ENCODE measurements around the gene NNMT. TPM values are rescaled to one million over a fixed set of nuclear protein-coding genes. Genes with fewer than 3 reads are reported as not detected.
"Not testable (repeated sequence)": the region's sequence is repeated elsewhere in the genome, so short reads cannot be mapped to it uniquely, and the experiment has no call there.

NNMT gene
- total RNA-seq, 2 experiments from 2014 or later, result not detected

DNA sequence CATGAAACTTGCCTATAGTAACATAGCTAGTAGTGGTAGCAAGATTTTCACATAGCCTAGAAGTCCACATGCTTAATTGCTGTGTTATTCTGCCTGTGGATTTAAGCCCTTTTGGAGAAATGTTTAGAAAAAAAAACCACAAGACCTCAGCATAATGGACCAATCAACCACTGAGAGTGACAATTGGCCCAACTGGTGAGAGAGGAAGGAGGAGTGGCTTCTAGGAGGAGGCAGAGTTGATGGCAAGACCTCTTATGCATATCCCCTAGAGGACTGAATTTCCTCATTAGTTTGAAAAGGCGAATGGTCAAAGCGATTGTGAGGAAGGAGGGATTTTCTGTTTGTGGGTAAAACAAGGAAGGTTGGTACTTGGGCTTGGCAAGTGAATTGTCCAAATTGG lies 30.6 kb downstream of the NNMT start:
- Mint-ChIP-seq H3K4me3 (no peak overlapping the region), H3K9me3 (peaks cover 6% of the 10 kb centered on the region), H3K27me3 (peaks cover 7% of the 10 kb centered on the region), H3K36me3 (peaks cover 4% of the 10 kb centered on the region), H3K27ac (no peak overlapping the region), H3K4me1 (no peaks in the 10 kb centered on the region)
- DNase-seq, result no peak

DNA sequence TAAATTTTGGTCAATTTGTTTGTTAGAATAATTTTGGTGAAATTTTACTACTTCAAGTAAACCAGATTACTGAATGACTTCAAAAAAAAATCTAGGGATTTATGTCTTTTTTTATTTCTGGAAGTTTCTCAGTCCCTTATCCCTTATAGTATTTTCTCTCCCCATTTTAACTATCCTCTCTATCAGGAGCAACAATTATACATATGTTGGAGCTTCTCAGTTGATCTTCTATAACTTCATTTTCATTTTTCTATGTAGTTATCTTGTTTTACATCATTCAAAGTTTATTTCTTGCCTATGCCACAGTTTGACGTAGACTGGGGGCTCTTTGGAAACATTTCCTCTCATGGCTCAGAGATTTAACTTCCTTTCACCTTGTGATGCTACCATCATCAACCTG lies 34.2 kb downstream of the NNMT start:
- Mint-ChIP-seq H3K27ac (no peak overlapping the region), H3K4me1 (no peaks in the 10 kb centered on the region), H3K36me3 (peaks cover 4% of the 10 kb centered on the region), H3K9me3 (peaks cover 8% of the 10 kb centered on the region), H3K4me3 (no peak overlapping the region), H3K27me3 (peaks cover 11% of the 10 kb centered on the region)
- no peak for DNase-seq

DNA sequence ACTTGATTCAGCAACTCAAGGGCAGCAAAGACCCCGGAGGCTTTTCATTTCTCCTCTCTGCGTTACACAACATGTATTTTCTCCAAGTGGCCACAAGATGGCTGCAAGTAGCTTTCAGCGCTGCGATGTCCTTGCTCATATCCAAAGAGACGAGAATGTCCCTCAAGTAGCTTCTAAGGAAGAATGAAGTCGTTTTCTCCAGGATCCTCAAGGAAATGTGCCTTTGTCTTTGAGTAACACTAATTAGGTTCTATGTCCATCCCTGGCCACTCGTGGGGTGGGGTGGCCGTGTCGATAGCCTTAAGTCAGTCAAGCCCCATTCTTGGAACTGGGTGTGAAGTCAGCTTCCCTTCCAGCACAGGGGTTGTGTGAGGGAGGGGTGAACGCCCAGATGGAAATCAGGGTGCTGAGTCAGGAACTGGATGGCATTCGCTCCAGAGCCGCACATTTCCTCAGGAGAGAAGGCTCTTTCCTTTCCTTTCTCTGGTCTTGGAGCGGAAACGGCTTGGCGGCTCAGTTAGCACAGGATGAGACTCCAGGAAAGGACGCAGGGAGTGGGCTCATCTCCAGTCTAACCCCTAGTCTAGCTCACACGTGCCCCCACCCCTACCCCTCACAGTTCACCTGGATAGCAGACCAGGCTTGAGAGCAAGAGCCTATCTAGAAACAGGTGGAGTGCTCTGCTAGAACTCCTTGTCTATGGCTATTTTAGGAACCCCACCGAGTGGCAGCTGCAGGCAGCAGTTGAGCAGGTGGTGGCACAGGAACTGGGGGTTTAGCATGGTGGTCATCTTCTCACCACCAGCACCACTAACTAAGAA lies 44.3 kb downstream of the NNMT start:
- peak; percentile 8 for DNase-seq
- Mint-ChIP-seq H3K4me1 (peaks cover 10% of the 10 kb centered on the region), H3K27ac (no peak overlapping the region), H3K27me3 (peaks cover 9% of the 10 kb centered on the region), H3K9me3 (no peaks in the 10 kb centered on the region), H3K4me3 (peak overlapping the region; percentile 30), H3K36me3 (no peaks in the 10 kb centered on the region)

DNA sequence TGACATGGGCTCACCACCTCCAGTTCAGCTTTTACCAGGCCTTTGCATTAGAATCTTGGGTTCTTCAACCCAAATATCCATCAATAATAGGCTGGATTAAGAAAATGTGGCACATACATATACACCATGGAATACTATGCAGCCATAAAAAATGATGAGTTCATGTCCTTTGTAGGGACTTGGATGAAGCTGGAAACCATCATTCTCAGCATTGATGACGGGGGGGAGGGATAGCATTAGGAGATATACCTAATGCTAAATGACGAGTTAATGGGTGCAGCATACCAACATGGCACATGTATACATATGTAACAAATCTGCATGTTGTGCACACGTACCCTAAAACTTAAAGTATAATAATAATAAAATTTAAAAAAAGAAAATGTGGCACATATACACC lies 45.5 kb downstream of the NNMT start:
- H3K4me3 Mint-ChIP-seq, result not testable (repeated sequence)

DNA sequence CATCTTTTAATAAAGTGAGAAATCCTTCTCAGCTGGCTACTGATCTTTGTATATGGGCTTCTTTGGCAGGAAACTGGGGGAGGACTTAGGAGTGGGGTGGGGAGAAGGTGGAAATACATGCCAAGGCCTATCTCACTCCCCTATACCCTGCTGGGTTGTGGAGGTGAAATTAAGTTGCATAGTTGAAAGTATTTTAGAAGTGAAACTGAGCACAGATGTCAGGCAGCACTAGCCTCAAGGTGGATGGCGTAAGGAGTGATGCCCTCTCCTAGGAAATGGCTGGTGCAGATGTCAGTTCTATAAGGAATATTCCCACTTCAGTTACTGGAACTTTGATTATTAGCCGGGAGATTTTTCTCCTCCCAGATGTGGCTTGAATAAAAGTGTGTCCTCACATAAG lies 46.3 kb downstream of the NNMT start:
- Mint-ChIP-seq H3K36me3 (no peaks in the 10 kb centered on the region), H3K27ac (no peak overlapping the region), H3K27me3 (peaks cover 9% of the 10 kb centered on the region), H3K4me3 (no peak overlapping the region), H3K4me1 (peaks cover 10% of the 10 kb centered on the region), H3K9me3 (no peaks in the 10 kb centered on the region)
- no peak for DNase-seq

More for the DNA sequence above, 45.5 kb downstream of the NNMT start:
- H3K36me3 Mint-ChIP-seq, H3K9me3 Mint-ChIP-seq, H3K27me3 Mint-ChIP-seq, H3K27ac Mint-ChIP-seq, DNase-seq: not testable (repeated sequence)
- H3K4me1 Mint-ChIP-seq, result peaks cover 10% of the 10 kb centered on the region

DNA sequence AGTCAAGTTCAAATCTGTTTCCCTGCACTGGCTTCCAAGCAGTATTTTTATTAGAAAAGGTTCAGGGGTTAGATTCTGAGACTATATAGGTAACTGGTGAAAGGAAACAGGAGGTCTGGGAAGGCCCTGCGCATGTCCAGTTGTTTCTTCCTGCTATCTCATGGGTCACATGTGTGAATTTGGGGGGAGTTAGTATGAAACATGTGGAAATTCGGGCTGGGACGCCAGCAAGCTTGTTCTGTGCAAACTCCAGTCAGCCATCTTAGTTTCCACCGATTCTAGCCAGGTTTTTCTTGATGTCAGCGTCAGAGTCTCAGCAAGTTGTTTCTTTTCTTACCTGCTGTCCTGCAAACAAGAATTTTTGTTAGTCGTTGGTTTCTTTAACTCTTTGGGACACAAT lies 46.8 kb downstream of the NNMT start:
- H3K36me3 Mint-ChIP-seq, result no peaks in the 10 kb centered on the region

DNA sequence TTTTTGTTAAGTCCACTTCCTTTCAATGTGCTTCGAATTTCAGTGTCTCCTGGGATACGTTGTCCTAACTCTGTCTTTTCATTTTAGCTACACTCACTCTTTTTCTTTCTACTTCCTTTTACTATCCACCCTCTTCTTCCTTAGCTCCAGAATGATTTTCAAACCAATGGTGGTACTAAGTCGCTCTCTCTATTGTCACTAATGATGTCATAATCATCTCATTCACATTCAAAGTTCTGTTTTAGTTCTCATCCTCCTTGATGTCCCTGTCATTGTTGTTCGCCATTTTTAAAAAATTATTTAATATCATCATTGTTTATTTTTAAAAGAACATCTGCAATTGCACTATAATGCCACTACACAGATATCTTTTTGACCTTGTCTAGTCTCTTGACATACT lies 47.3 kb downstream of the NNMT start:
- peaks cover 15% of the 10 kb centered on the region for H3K4me1 Mint-ChIP-seq
- DNase-seq, result no peak
- no peak overlapping the region for H3K4me3 Mint-ChIP-seq
- H3K9me3 Mint-ChIP-seq, result no peaks in the 10 kb centered on the region
- peaks cover 9% of the 10 kb centered on the region for H3K27me3 Mint-ChIP-seq
- no peaks in the 10 kb centered on the region for H3K36me3 Mint-ChIP-seq
- no peak overlapping the region for H3K27ac Mint-ChIP-seq

More for the DNA sequence above, 46.8 kb downstream of the NNMT start:
- Mint-ChIP-seq H3K4me1 (peaks cover 13% of the 10 kb centered on the region), H3K9me3 (no peaks in the 10 kb centered on the region), H3K27me3 (peaks cover 9% of the 10 kb centered on the region), H3K27ac (no peak overlapping the region), H3K4me3 (no peak overlapping the region)
- no peak for DNase-seq

DNA sequence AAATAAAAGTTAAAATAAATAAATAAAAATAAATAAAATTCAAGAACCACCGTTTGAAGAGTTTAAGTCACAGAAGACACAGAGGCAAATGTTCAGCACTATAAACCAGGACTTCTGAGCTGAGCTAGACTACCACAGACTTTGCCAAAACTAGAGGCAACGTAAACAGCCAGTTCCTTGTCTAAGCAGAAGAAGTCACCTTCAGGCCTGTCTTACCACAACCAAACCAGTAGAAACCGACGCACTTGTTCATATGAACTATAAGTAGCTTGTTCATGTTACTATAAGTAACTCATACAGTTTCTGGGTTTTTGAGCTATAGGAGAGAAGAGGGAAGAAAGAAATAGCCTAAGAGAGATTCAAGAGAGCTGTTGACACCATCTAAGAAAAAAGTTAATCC lies 48.3 kb downstream of the NNMT start:
- H3K4me1 Mint-ChIP-seq, result peaks cover 15% of the 10 kb centered on the region
- H3K9me3 Mint-ChIP-seq, result no peaks in the 10 kb centered on the region
- H3K4me3 Mint-ChIP-seq, result no peak overlapping the region
- no peak for DNase-seq
- H3K27ac Mint-ChIP-seq, result no peak overlapping the region
- H3K27me3 Mint-ChIP-seq, result peaks cover 9% of the 10 kb centered on the region
- H3K36me3 Mint-ChIP-seq, result no peaks in the 10 kb centered on the region

DNA sequence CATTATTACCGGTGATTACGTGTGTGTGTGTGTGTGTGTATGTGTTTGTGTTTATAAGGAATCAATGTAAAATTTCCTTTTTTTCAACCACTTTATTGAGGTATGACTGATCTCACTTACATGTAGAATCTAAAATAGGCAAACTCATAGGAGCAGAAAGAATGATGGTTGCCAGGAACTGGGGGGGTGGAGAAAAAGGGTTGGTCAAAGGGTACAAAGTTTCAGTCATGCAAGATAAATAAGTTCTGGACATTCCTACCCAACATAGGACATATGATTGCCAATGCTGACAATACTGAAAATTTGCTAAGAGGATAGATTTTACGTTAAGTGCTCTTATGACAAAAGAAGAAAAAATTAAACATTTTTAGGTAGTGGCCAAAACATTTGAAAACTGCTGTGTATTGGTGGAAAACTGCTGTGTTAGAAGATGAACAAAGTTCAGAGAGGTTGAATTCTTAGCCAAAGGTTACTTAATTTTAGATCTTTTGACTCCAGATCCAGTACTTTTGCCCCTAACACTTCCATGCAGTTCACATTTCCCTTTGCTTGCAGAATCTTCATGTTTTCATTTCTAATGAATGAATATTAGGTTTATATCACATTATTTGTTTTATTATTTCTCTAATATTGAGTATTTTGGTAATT lies 49.5 kb downstream of the NNMT start:
- H3K4me3 Mint-ChIP-seq, result no peak overlapping the region
- H3K36me3 Mint-ChIP-seq, result no peaks in the 10 kb centered on the region
- no peaks in the 10 kb centered on the region for H3K9me3 Mint-ChIP-seq
- no peak for DNase-seq
- H3K27ac Mint-ChIP-seq, result no peak overlapping the region
- peaks cover 8% of the 10 kb centered on the region for H3K27me3 Mint-ChIP-seq
- H3K4me1 Mint-ChIP-seq, result peaks cover 9% of the 10 kb centered on the region

DNA sequence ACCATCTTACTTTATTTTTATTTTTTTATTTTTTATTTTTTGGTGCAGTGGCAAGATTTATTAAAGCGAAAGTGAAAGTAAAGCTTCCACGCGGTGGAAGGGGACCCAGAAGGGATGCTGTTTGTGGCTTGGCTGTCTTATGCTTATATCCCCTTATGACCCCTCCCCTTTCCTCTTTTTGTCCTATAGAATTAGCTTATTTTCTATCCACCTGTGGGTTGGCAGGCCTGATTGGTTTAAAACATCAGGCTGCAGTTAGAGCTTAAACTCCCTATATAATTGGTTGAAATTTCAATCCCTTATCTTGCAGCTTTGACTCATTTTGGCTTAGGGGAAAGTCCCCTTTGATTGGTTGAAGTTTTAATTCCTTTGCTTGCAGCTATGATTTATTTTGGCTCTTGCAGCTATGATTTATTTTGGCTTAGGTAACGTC lies 50.5 kb downstream of the NNMT start:
- H3K9me3 Mint-ChIP-seq, result no peaks in the 10 kb centered on the region
- no peak overlapping the region for H3K27ac Mint-ChIP-seq
- H3K36me3 Mint-ChIP-seq, result no peaks in the 10 kb centered on the region
- peaks cover 5% of the 10 kb centered on the region for H3K4me1 Mint-ChIP-seq
- no peaks in the 10 kb centered on the region for H3K27me3 Mint-ChIP-seq
- no peak for DNase-seq
- no peak overlapping the region for H3K4me3 Mint-ChIP-seq

DNA sequence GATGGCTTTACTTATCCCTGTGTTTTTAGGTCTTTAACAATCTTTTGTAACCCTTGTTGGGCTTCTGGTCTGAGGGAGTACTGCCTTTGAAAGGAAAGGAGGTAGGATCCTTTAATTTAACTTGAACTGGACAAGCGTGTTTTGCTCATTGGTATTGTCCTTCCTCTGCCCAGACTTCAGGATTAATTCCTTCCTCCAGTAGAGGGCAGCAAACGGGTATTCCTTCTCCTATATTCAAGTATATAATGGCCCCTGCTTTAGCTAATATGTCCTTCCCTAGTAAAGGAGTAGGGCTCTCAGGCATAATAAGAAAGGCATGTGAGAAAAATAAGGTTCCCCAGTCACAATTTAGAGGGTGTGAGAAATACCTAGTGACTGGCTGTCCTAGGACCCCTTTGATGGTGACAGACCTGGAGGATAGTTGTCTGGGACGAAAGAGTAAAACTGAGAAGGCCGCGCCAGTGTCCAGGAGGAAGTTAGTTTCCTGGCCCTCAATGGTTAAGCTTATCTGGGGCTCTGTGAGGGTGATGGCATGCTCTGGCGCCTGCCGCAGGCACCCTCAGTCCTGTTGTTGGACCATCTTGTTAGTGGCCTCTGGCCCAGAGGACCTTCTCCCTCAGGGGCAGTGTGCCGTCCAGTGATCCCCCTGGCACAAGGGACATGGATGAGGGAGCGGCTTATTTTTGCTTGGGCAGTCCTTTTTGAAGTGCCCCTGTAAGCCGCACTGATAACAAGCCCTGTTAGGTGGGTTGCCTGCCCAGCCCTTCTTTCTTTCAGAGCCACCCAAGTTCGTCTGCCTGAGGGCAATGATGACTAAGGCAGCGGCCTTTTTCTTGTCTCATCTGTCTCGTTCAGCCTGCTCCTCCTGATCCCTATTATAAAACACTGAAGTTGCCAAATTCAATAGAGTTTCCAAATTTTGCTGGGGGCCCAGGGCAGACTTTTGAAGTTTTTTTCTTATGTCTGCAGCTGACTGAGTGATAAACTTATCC lies 52.3 kb downstream of the NNMT start:
- H3K27me3 Mint-ChIP-seq, result no peaks in the 10 kb centered on the region
- no peak overlapping the region for H3K27ac Mint-ChIP-seq
- H3K4me3 Mint-ChIP-seq, result no peak overlapping the region
- H3K9me3 Mint-ChIP-seq, result no peaks in the 10 kb centered on the region
- H3K36me3 Mint-ChIP-seq, result no peaks in the 10 kb centered on the region
- DNase-seq, result peak; percentile 8
- H3K4me1 Mint-ChIP-seq, result peaks cover 5% of the 10 kb centered on the region

DNA sequence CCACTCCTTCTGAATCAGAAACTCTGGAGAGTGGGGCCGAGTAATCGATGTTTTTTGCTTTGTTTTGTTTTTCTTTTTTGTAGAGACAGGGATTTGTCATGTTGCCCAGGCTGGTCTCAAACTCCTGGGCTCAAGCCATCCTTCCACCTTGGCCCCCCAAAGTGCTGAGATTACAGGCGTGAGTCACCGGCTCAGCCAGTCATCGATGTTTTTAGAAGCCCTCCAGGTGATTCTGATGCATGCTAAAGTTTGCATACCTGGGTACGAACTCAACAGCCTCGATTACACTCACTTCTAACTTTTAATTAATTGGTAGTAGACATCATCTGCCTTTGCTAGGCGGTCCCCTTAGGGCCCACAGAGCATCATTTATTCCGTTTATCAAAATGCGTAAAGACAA lies 53.8 kb downstream of the NNMT start:
- H3K27me3 Mint-ChIP-seq, result peaks cover under 1% of the 10 kb centered on the region
- no peak overlapping the region for H3K27ac Mint-ChIP-seq

DNA sequence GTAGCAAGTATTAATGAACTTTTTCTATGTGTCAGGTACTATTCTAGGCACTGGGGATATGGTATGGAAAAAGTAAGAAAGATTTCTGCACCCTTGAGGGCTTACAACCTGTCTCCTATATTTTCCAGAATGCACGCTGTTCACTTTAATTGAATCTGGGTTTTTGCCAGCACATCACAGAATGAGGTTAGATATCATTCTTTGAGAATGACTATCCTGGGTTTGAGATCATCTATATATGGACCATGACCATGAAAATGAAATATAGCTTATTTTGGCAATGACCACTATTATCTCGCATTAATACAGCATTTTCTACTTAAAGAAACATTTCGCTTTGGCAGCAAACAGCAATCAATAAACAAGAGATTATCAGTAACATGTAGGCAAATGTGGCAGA lies 57.2 kb downstream of the NNMT start:
- H3K4me3 Mint-ChIP-seq, result no peak overlapping the region
- no peaks in the 10 kb centered on the region for H3K9me3 Mint-ChIP-seq
- peaks cover 11% of the 10 kb centered on the region for H3K27me3 Mint-ChIP-seq
- DNase-seq, result no peak
- no peaks in the 10 kb centered on the region for H3K4me1 Mint-ChIP-seq
- no peaks in the 10 kb centered on the region for H3K36me3 Mint-ChIP-seq
- no peak overlapping the region for H3K27ac Mint-ChIP-seq

More for the DNA sequence above, 53.8 kb downstream of the NNMT start:
- Mint-ChIP-seq H3K36me3 (no peaks in the 10 kb centered on the region), H3K4me1 (peaks cover 5% of the 10 kb centered on the region), H3K4me3 (no peak overlapping the region), H3K9me3 (no peaks in the 10 kb centered on the region)
- no peak for DNase-seq

DNA sequence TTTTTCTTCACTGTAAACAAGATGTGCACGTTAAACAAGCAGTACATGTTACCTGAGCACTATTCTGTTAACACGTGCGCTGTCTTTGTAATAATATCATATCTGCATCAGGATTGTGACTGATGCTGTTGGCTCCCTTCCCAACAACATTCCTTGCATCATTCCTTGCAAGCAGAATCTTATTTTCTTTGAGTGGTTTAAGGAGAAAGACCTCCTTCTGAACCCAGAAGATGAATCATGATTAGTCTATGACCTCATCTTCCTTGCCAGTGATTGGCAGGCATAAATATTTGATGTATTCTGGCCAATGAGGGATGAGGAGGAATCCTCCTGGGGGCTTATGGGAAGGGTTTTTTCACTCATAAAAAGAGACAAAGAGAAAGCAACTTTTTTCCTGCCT lies 57.9 kb downstream of the NNMT start:
- no peak overlapping the region for H3K4me3 Mint-ChIP-seq
- no peaks in the 10 kb centered on the region for H3K36me3 Mint-ChIP-seq
- H3K4me1 Mint-ChIP-seq, result no peaks in the 10 kb centered on the region
- DNase-seq, result no peak
- peaks cover 11% of the 10 kb centered on the region for H3K27me3 Mint-ChIP-seq
- H3K9me3 Mint-ChIP-seq, result no peaks in the 10 kb centered on the region
- no peak overlapping the region for H3K27ac Mint-ChIP-seq

DNA sequence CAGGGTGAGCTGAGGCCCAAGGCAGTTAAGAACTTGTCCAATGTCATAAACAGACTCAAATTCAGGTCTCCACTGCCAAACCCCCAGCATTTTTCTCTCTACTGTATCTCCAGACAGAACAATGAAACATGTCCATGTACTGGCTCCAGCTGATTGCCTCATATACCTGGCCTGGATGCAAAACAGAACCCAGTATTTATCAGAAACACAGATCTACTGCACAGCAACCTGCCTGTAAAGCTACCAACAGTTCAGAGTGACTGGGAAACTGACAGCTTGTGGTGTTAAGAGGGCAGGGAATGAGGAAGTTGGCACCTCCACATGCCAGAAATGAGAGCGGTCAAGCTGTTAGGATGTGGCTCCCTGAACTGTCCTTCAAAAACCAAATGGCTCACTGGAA lies 62.5 kb downstream of the NNMT start:
- H3K9me3 Mint-ChIP-seq, result no peaks in the 10 kb centered on the region
- H3K4me1 Mint-ChIP-seq, result no peaks in the 10 kb centered on the region
- H3K36me3 Mint-ChIP-seq, result no peaks in the 10 kb centered on the region
- peaks cover 20% of the 10 kb centered on the region for H3K27me3 Mint-ChIP-seq
- H3K4me3 Mint-ChIP-seq, result no peak overlapping the region
- DNase-seq, result no peak
- no peak overlapping the region for H3K27ac Mint-ChIP-seq
